ENCODE data around the gene FITM2.

DNA sequence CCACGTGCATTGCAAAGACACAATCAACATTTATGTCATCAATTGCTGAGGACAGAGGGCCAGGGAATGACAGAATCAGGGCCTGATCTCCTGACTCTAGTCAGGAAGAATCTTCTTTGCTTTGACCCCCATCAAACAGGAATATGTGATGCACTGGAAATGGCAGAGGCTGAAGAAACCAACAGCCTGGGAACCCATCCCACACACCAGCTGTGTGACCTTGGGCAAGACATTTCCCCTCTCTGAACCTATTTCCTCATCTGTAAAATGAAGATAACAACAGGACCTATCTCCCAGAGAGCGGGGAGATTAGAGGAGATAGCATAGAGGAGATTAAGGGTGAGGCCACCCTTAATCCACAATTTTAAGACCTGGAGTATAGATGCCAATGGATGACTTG lies 46.0 kb upstream of the FITM2 start:
- TF ChIP-seq, protein P1, sequence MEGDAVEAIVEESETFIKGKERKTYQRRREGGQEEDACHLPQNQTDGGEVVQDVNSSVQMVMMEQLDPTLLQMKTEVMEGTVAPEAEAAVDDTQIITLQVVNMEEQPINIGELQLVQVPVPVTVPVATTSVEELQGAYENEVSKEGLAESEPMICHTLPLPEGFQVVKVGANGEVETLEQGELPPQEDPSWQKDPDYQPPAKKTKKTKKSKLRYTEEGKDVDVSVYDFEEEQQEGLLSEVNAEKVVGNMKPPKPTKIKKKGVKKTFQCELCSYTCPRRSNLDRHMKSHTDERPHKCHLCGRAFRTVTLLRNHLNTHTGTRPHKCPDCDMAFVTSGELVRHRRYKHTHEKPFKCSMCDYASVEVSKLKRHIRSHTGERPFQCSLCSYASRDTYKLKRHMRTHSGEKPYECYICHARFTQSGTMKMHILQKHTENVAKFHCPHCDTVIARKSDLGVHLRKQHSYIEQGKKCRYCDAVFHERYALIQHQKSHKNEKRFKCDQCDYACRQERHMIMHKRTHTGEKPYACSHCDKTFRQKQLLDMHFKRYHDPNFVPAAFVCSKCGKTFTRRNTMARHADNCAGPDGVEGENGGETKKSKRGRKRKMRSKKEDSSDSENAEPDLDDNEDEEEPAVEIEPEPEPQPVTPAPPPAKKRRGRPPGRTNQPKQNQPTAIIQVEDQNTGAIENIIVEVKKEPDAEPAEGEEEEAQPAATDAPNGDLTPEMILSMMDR (IDR thresholded peaks at IDR 0.05) = no peak
- TF ChIP-seq POLR2A (IDR thresholded peaks at IDR 0.05) = no peak
